ENCODE results near the gene ARHGAP45. TPM values are rescaled to one million over a fixed set of nuclear protein-coding genes. Genes with fewer than 3 reads are reported as not detected.

ARHGAP45 gene
- total and polyA plus RNA-seq, 8 donors: 12.2 to 211 (median 15.8) TPM

GRCh38 chr19:1041272-1041834 lies 25.6 kb upstream of the ARHGAP45 start:
- intact Hi-C loops (cut with DNase I; ENCODE audit: low total_unique reads): loop anchor here (10.0 kb wide), 1 partner anchor 53 kb away; the partner anchor contains the start of gene POLR2E
- Histone ChIP-seq H3K9me3 (no peaks in the 10 kb centered on the region), H3K27ac (peak overlapping the region in 2 of 5 donors; percentile 2 to 84), H3K4me1 (peaks cover 26 to 68% (median 45%) of the 10 kb centered on the region in 4 donors), H3K4me3 (peak overlapping the region; percentile 53 to 72 (median 58)), H3K36me3 (peaks cover 12 to 35% (median 16%) of the 10 kb centered on the region in 4 donors), H3K27me3 (peaks cover 0 to 18% (median 0%) of the 10 kb centered on the region in 3 donors)
- no peak for DNase-seq
- 24 to 34% (median 31%) methylated on average over 24 to 26 of the region's 26 CpGs for WGBS, 5 donors
- TF ChIP-seq, protein P1, sequence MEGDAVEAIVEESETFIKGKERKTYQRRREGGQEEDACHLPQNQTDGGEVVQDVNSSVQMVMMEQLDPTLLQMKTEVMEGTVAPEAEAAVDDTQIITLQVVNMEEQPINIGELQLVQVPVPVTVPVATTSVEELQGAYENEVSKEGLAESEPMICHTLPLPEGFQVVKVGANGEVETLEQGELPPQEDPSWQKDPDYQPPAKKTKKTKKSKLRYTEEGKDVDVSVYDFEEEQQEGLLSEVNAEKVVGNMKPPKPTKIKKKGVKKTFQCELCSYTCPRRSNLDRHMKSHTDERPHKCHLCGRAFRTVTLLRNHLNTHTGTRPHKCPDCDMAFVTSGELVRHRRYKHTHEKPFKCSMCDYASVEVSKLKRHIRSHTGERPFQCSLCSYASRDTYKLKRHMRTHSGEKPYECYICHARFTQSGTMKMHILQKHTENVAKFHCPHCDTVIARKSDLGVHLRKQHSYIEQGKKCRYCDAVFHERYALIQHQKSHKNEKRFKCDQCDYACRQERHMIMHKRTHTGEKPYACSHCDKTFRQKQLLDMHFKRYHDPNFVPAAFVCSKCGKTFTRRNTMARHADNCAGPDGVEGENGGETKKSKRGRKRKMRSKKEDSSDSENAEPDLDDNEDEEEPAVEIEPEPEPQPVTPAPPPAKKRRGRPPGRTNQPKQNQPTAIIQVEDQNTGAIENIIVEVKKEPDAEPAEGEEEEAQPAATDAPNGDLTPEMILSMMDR (IDR thresholded peaks at IDR 0.05): no peak
- no peak for TF ChIP-seq POLR2A (IDR thresholded peaks at IDR 0.05)
- no peak for TF ChIP-seq EP300 (IDR thresholded peaks at IDR 0.05)
- no peak for TF ChIP-seq POLR2AphosphoS5 (IDR thresholded peaks at IDR 0.05)

DNA sequence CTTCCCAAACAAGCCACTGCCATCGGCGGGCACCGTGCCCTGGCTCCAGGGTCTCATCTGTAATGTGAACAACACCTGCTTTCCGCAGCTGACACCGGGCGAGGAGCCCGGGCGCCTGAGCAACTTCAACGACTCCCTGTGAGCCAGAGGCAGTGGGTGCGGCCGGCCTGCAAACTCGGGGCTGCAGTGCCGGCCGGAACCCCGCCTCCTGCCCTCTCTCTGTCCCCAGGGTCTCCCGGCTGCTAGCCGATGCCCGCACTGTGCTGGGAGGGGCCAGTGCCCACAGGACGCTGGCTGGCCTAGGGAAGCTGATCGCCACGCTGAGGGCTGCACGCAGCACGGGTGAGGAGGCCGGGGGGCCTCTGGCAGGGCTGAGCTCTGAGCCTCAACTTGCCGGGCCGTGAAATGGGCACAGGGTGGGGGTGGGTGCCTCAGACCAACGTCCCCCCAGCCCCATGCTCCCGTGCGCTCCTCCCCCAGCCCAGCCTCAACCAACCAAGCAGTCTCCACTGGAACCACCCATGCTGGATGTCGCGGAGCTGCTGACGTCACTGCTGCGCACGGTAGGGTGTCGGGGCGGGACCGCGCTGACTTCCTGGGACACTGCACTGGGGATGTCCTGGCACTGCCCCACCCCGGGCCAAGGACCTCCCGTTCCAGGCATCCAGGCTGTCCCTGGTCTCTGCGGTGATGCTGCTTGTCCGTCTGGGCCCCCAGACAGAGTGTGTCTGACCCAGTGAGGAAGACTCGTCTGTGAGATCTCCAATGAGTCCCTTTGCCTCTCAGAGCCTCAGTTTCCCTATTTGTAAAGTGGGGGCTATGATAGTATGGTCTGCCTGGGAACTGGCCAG lies 24.9 kb upstream of the ARHGAP45 start:
- peak; percentile 34 to 67 for DNase-seq
- peak overlapping the region in 1 of 5 donors; percentile 2 for H3K27ac ChIP-seq

GRCh38 chr19:1042689-1043511 lies 24.1 kb upstream of the ARHGAP45 start:
- Histone ChIP-seq H3K9me3 (no peaks in the 10 kb centered on the region), H3K27me3 (peaks cover 0 to 18% (median 0%) of the 10 kb centered on the region in 3 donors), H3K36me3 (peaks cover 0 to 31% (median under 1%) of the 10 kb centered on the region in 4 donors), H3K4me1 (peaks cover 26 to 56% (median 46%) of the 10 kb centered on the region in 4 donors), H3K4me3 (no peak overlapping the region), H3K27ac (no peak overlapping the region)
- peak in 1 of 2 donors; percentile 51 for DNase-seq
- intact Hi-C loops (cut with DNase I; ENCODE audit: low total_unique reads): loop anchor here (10.0 kb wide), 1 partner anchor 52 kb away; the partner anchor contains the start of gene POLR2E
- TF ChIP-seq EP300 (IDR thresholded peaks at IDR 0.05) (no peak), POLR2AphosphoS5 (IDR thresholded peaks at IDR 0.05) (no peak), POLR2A (IDR thresholded peaks at IDR 0.05) (no peak)
- TF ChIP-seq, protein P1 (IDR thresholded peaks at IDR 0.05): no peak
- WGBS, 5 donors: 51 to 62% (median 58%) methylated on average over 14 to 23 of the region's 23 CpGs

More for the DNA sequence above, 24.9 kb upstream of the ARHGAP45 start:
- peaks cover 26 to 60% (median 45%) of the 10 kb centered on the region in 4 donors for H3K4me1 ChIP-seq
- TF ChIP-seq, protein P1 (IDR thresholded peaks at IDR 0.05): no peak
- no peak for TF ChIP-seq POLR2AphosphoS5 (IDR thresholded peaks at IDR 0.05)
- no peak for TF ChIP-seq POLR2A (IDR thresholded peaks at IDR 0.05)
- no peak for TF ChIP-seq EP300 (IDR thresholded peaks at IDR 0.05)
- no peak overlapping the region for H3K4me3 ChIP-seq
- peaks cover 0 to 18% (median 0%) of the 10 kb centered on the region in 3 donors for H3K27me3 ChIP-seq
- intact Hi-C loops (cut with DNase I; ENCODE audit: low total_unique reads): loop anchor here (10.0 kb wide), 1 partner anchor 53 kb away; the partner anchor contains the start of gene POLR2E
- WGBS, 5 donors: 48 to 75% (median 60%) methylated on average over 11 to 43 of the region's 43 CpGs
- no peaks in the 10 kb centered on the region for H3K9me3 ChIP-seq
- peaks cover 7 to 35% (median 8%) of the 10 kb centered on the region in 4 donors for H3K36me3 ChIP-seq
